Measurements from ENCODE around the gene GOLGA8A. TPM values are rescaled to one million over a fixed set of nuclear protein-coding genes. Genes with fewer than 3 reads are reported as not detected.
A peak's percentile ranks its signal among the peaks of the same experiment; 100 is the strongest.

The GOLGA8A gene
- total RNA-seq, result 100 to 1,000 TPM; 174 to 265 (median 201) TPM
- 131 TPM for total RNA-seq (2013)

GRCh38 chr15:34437687-34438086 lies at the start of gene GOLGA8A:
Gene GOLGA8A, minus strand, starts transcription at chr15:34437808. Its CDS starts 48,117 bp downstream, at chr15:34389691.
- Mint-ChIP-seq H3K4me3 (peak within 1 kb of the TSS; percentile 97), H3K9me3 (no peaks in the 10 kb centered on the region), H3K27ac (peak within 1 kb of the TSS; percentile 82 to 91), H3K36me3 (no peaks in the 10 kb centered on the region), H3K27me3 (ENCODE audit: low read depth in 2 of 2) (peaks cover 0 to 3% of the 10 kb centered on the region in 2 donors), H3K4me1 (peaks cover 18 to 20% of the 10 kb centered on the region in 2 donors)
- WGBS (ENCODE audit: insufficient coverage), result under 1% methylated on average over 32 of the region's 33 CpGs
- Histone ChIP-seq H3K27me3 (ENCODE audit: control insufficient read depth, insufficient read depth, low read length) (no peaks in the 10 kb centered on the region), H3K27ac (ENCODE audit: low read length) (no peak within 1 kb of the TSS), H3K4me3 (ENCODE audit: low read length) (peak within 1 kb of the TSS; percentile 65), H3K36me3 (ENCODE audit: control insufficient read depth, insufficient read depth, low read length) (no peaks in the 10 kb centered on the region), H3K9me3 (ENCODE audit: control insufficient read depth, insufficient read depth, low read length) (no peaks in the 10 kb centered on the region), H3K4me1 (ENCODE audit: control insufficient read depth, insufficient read depth, low read length) (peaks cover 11% of the 10 kb centered on the region)
- TF ChIP-seq CTCF (IDR thresholded peaks at IDR 0.05), result no peak
- intact Hi-C loops (cut with micrococcal nuclease), result no loop called here
- DNase-seq, result peak; percentile 67 to 82
- peak; percentile 67 to 82 (median 79) for ATAC-seq

GRCh38 chr15:34483644-34484043 lies 46.0 kb upstream of the GOLGA8A start:
- Histone ChIP-seq H3K9me3 (ENCODE audit: control insufficient read depth, insufficient read depth, low read length) (no peaks in the 10 kb centered on the region), H3K27ac (ENCODE audit: low read length) (no peak overlapping the region), H3K36me3 (ENCODE audit: control insufficient read depth, insufficient read depth, low read length) (no peaks in the 10 kb centered on the region), H3K4me1 (ENCODE audit: control insufficient read depth, insufficient read depth, low read length) (no peaks in the 10 kb centered on the region), H3K27me3 (ENCODE audit: control insufficient read depth, insufficient read depth, low read length) (no peaks in the 10 kb centered on the region), H3K4me3 (ENCODE audit: low read length) (no peak overlapping the region)
- Mint-ChIP-seq H3K4me3 (no peak overlapping the region), H3K27me3 (ENCODE audit: low read depth in 2 of 2) (peaks cover 36 to 62% of the 10 kb centered on the region in 2 donors), H3K9me3 (no peaks in the 10 kb centered on the region), H3K27ac (no peak overlapping the region), H3K4me1 (no peaks in the 10 kb centered on the region), H3K36me3 (no peaks in the 10 kb centered on the region)
- ATAC-seq (no peak), DNase-seq (no peak)
- 77% methylated on average over 3 of the region's 3 CpGs for WGBS (ENCODE audit: insufficient coverage)
- intact Hi-C loops (cut with micrococcal nuclease), result no loop called here
- TF ChIP-seq CTCF (IDR thresholded peaks at IDR 0.05), result no peak

GRCh38 chr15:34481370-34481769 lies 43.8 kb upstream of the GOLGA8A start:
- Mint-ChIP-seq H3K27me3 (ENCODE audit: low read depth in 2 of 2) (peaks cover 34 to 63% of the 10 kb centered on the region in 2 donors), H3K9me3 (no peaks in the 10 kb centered on the region), H3K4me3 (no peak overlapping the region), H3K4me1 (no peaks in the 10 kb centered on the region), H3K36me3 (no peaks in the 10 kb centered on the region), H3K27ac (no peak overlapping the region)
- DNase-seq, result no peak
- Histone ChIP-seq H3K36me3 (ENCODE audit: control insufficient read depth, insufficient read depth, low read length) (no peaks in the 10 kb centered on the region), H3K4me1 (ENCODE audit: control insufficient read depth, insufficient read depth, low read length) (no peaks in the 10 kb centered on the region), H3K27me3 (ENCODE audit: control insufficient read depth, insufficient read depth, low read length) (no peaks in the 10 kb centered on the region), H3K9me3 (ENCODE audit: control insufficient read depth, insufficient read depth, low read length) (no peaks in the 10 kb centered on the region), H3K4me3 (ENCODE audit: low read length) (no peak overlapping the region), H3K27ac (ENCODE audit: low read length) (no peak overlapping the region)
- ATAC-seq, result no peak
- TF ChIP-seq CTCF (IDR thresholded peaks at IDR 0.05), result no peak
- WGBS (ENCODE audit: insufficient coverage), result 92% methylated on average over 2 of the region's 3 CpGs
- intact Hi-C loops (cut with micrococcal nuclease), result no loop called here

- no peak for TF ChIP-seq CTCF (IDR thresholded peaks at IDR 0.05)
- no peaks in the 10 kb centered on the region for H3K27me3 ChIP-seq (ENCODE audit: control insufficient read depth, insufficient read depth, low read length)
- intact Hi-C loops (cut with micrococcal nuclease), result no loop called here
- Mint-ChIP-seq H3K9me3 (no peaks in the 10 kb centered on the region), H3K4me3 (no peak overlapping the region), H3K4me1 (peaks cover 0 to 4% of the 10 kb centered on the region in 2 donors), H3K36me3 (no peaks in the 10 kb centered on the region), H3K27me3 (ENCODE audit: low read depth in 2 of 2) (peaks cover 24 to 59% of the 10 kb centered on the region in 2 donors), H3K27ac (no peak overlapping the region)
- WGBS (ENCODE audit: insufficient coverage), result no CpG with 5 or more reads among the region's 1 CpG
- ATAC-seq (no peak), DNase-seq (no peak)
- H3K4me1 ChIP-seq (ENCODE audit: control insufficient read depth, insufficient read depth, low read length), result no peaks in the 10 kb centered on the region
- H3K4me3 ChIP-seq (ENCODE audit: low read length), result no peak overlapping the region
- H3K9me3 ChIP-seq (ENCODE audit: control insufficient read depth, insufficient read depth, low read length), result no peaks in the 10 kb centered on the region
- no peak overlapping the region for H3K27ac ChIP-seq (ENCODE audit: low read length)
- no peaks in the 10 kb centered on the region for H3K36me3 ChIP-seq (ENCODE audit: control insufficient read depth, insufficient read depth, low read length)
Observed at GRCh38 chr15:34473840-34474239, 36.2 kb upstream of the GOLGA8A start.
